K562 (cell line): Measurements from ENCODE around the gene CITED1. TPM values are rescaled to one million over a fixed set of nuclear protein-coding genes. Genes with fewer than 3 reads are reported as not detected.

Source experiments
- ATAC-seq: fragments of 200-7000 bp; cut with Tn5 transposase; 3 replicates; pipeline ENCODE4 v1.9.1; 2020; ENCODE audit warnings: moderate library complexity
- BruUV-seq: library from RNA; stranded (reverse); fragments of 400-500 nt; replicated peaks from 2 replicates; lab custom pipeline; 2021; lab: Mats Ljungman, UMichigan
- CTCF ChIA-PET: fragments of 300-600 bp; formaldehyde crosslinking; extraction: SDS; loops from one replicate; lab custom pipeline; 2021; ENCODE audit warnings: low intra/inter-chr PET ratio; lab: Yijun Ruan, JAX
- POLR2A ChIA-PET: fragments of 300-600, 350-650 bp; sonication (Branson Sonifier 250); formaldehyde crosslinking; extraction: SDS; loops from one replicate; lab custom pipeline; 2021; ENCODE audit warnings: antibody characterized with exemption, inconsistent platforms; lab: Yijun Ruan, JAX
- DNase-seq, 4 experiments: peaks; one replicate each; pipeline versions ENCODE4 v3.0.0 to v3.0.0-alpha.2; 2011 to 2018; ENCODE audit warnings: low spot score in 3 of 4, mixed read lengths in 3 of 4; ENCODE audit errors: extremely low read depth in 1 of 4
- FAIRE-seq: peaks from 2 replicates; lab custom pipeline; 2011; peaks lifted over from hg19 to GRCh38; lab: Jason Lieb, UNC
- H2AFZ ChIP-seq: 2 replicates; pipeline ENCODE4 v1.6.0; 2011; ENCODE audit warnings: low read depth, low read length, control low read depth, inconsistent platforms
- H3K27ac ChIP-seq: fragments of 200-600 bp; 3 replicates; pipeline ENCODE4 v1.8.0; 2011; ENCODE audit warnings: low read depth, mild to moderate bottlenecking, control low read depth, inconsistent platforms, low read length, moderate library complexity, mixed read lengths; ENCODE audit errors: extremely low read depth
- H3K27me3 ChIP-seq, 2 experiments: fragments of 300-600 bp in 1 of 2; 2 replicates in 1 of 2; 3 replicates in 1 of 2; pipeline versions ENCODE4 v1.6.0 to v1.8.0; 2011; ENCODE audit warnings: inconsistent platforms in 2 of 2, low read length in 2 of 2, mild to moderate bottlenecking in 1 of 2, mixed read lengths in 1 of 2, moderate library complexity in 1 of 2; ENCODE audit not compliant: control insufficient read depth in 2 of 2, insufficient read depth in 2 of 2
- H3K36me3 ChIP-seq: fragments of 300-600 bp; 3 replicates; pipeline ENCODE4 v1.8.0; 2011; ENCODE audit warnings: mild to moderate bottlenecking, low read length, inconsistent platforms; ENCODE audit not compliant: control insufficient read depth, insufficient read depth
- H3K4me1 ChIP-seq, 2 experiments: fragments of 200-600 bp in 1 of 2; replicated peaks in 1 of 2; 2 replicates in 1 of 2; 3 replicates in 1 of 2; pipeline versions ENCODE4 v1.5.1 to v1.8.0; 2011; ENCODE audit warnings: inconsistent platforms in 2 of 2, low read length in 2 of 2, mild to moderate bottlenecking in 1 of 2, mixed read lengths in 1 of 2, moderate library complexity in 1 of 2; ENCODE audit not compliant: control insufficient read depth in 2 of 2, insufficient read depth in 2 of 2
- H3K4me2 ChIP-seq: 2 replicates; pipeline ENCODE4 v1.6.1; 2011; ENCODE audit warnings: low read length, control low read depth, inconsistent platforms, mixed read lengths; ENCODE audit not compliant: insufficient read depth
- H3K4me3 ChIP-seq: fragments of 200-600 bp; sonication (generic), shearing (Covaris generic); 2 replicates; pipeline ENCODE4 v1.5.1; 2016; ENCODE audit warnings: control low read depth, inconsistent platforms
- H3K79me2 ChIP-seq: fragments of 200-600 bp; 3 replicates; pipeline ENCODE4 v1.8.0; 2011; ENCODE audit warnings: low read length, inconsistent platforms; ENCODE audit not compliant: control insufficient read depth, insufficient read depth
- H3K9ac ChIP-seq, 2 experiments: 2 replicates each; pipeline versions ENCODE4 v1.6.0 to v1.6.1; 2011; ENCODE audit warnings: low read depth in 2 of 2, low read length in 2 of 2, control low read depth in 1 of 2, inconsistent platforms in 1 of 2, mild to moderate bottlenecking in 1 of 2, mixed read lengths in 1 of 2; ENCODE audit not compliant: insufficient read depth in 1 of 2
- H3K9me1 ChIP-seq: one replicate; pipeline ENCODE4 v1.6.0; 2011; ENCODE audit warnings: inconsistent platforms, mild to moderate bottlenecking, low read length, moderate library complexity; ENCODE audit not compliant: control insufficient read depth, insufficient read depth
- H3K9me3 ChIP-seq: replicated peaks from 2 replicates; pipeline ENCODE4 v1.5.1; 2011; ENCODE audit warnings: low read depth, low read length, inconsistent platforms; ENCODE audit not compliant: control insufficient read depth, insufficient read depth
- H4K20me1 ChIP-seq: replicated peaks from 2 replicates; pipeline ENCODE4 v1.6.1; 2011; ENCODE audit warnings: low read length, inconsistent platforms, mixed read lengths; ENCODE audit not compliant: control insufficient read depth, insufficient read depth
- BCOR ChIP-seq: fragments of 450-650 bp; IDR thresholded peaks from 2 replicates; pipeline ENCODE4 v1.6.1; 2016
- RBFOX2 ChIP-seq: fragments of 200-400 bp; formaldehyde crosslinking; IDR thresholded peaks from 2 replicates; pipeline ENCODE4 v1.6.1; 2017; ENCODE audit warnings: low read depth, mild to moderate bottlenecking, low read length, moderate library complexity
- SAFB ChIP-seq: fragments of 200-400 bp; formaldehyde crosslinking; IDR thresholded peaks from 2 replicates; pipeline ENCODE4 v1.6.1; 2017; ENCODE audit warnings: low read depth, low read length, borderline replicate concordance
- SOX6 ChIP-seq: fragments of 450-650 bp; IDR thresholded peaks from 2 replicates; pipeline ENCODE4 v1.6.1; 2014; ENCODE audit warnings: mild to moderate bottlenecking
- WGBS: fragments of 100-300 bp; shearing (Covaris generic); methylation state at CpG from one replicate; pipeline ENCODE4 v1.1.6; 2016; ENCODE audit warnings: low coverage, mixed read lengths; ENCODE audit not compliant: insufficient coverage; ENCODE audit errors: missing lambda C conversion rate; 5-methylcytosine and 5-hydroxymethylcytosine counted together
- in situ Hi-C: fragments of 300-500 bp; cut with MboI; formaldehyde crosslinking; loops from 4 replicates; pipeline ENCODE4 v1.15.0; 2018; ENCODE audit warnings: inconsistent platforms, mixed read lengths
- intact Hi-C: fragments of 100-400 bp; cut with micrococcal nuclease; formaldehyde crosslinking; loops from 2 replicates; pipeline ENCODE4 v1.14.2; 2022
- polyA plus RNA-seq, 8 experiments: library from polyadenylated mRNA; depleted of rRNA in 4 of 8; stranded (reverse) in 5 of 8; unstranded in 3 of 8; fragments of >200 nt; fragmentation: Nextera tagmentation in 2 of 8; fragmentation: Illumina TruSeq in 1 of 8; extraction: Ambion mirVana in 2 of 8; extraction: Trizol in 1 of 8; gene quantifications; 2 replicates each; pipeline versions ENCODE4 v1.2.1 to v1.2.3, GENCODE V29; 2011 to 2014; ENCODE audit warnings: inconsistent platforms in 1 of 8, missing spikeins in 1 of 8
- total RNA-seq, 7 experiments: library from RNA; depleted of rRNA in 6 of 7; stranded (reverse); fragments of >200 nt in 6 of 7; fragmentation: Illumina TruSeq in 2 of 7; extraction: Trizol in 2 of 7; gene quantifications; 2 replicates each; pipeline versions ENCODE4 v1.2.1 to v1.2.3, GENCODE V29; 2011 to 2021; ENCODE audit warnings: low replicate concordance in 1 of 7
- TF ChIP-seq, protein P1 (sequence below): sonication (generic); formaldehyde crosslinking; IDR thresholded peaks from 2 replicates; pipeline ENCODE4 v1.8.0; 2022; ENCODE audit warnings: mild to moderate bottlenecking, missing genetic modification reagents
- TF ChIP-seq, protein P2 (sequence below), 2 experiments: fragments of 450-650 bp; conservative IDR thresholded peaks; 2 replicates each; pipeline ENCODE4 v1.6.1; 2017; ENCODE audit warnings: mild to moderate bottlenecking in 2 of 2, moderate library complexity in 2 of 2
- TF ChIP-seq, protein P3 (sequence below), 2 experiments: IDR thresholded peaks; 2 replicates each; pipeline ENCODE4 v1.6.1; 2011; ENCODE audit warnings: borderline replicate concordance in 1 of 2, control low read depth in 1 of 2, low read depth in 1 of 2, low read length in 1 of 2, mild to moderate bottlenecking in 1 of 2, mixed read lengths in 1 of 2, moderate library complexity in 1 of 2; ENCODE audit not compliant: insufficient read depth in 1 of 2, insufficient read length in 1 of 2, poor library complexity in 1 of 2, severe bottlenecking in 1 of 2; ENCODE audit errors: extremely low read depth in 1 of 2
- TF ChIP-seq, protein P4 (sequence below): fragments of 450-650 bp; IDR thresholded peaks from 2 replicates; pipeline ENCODE4 v1.6.1; 2018; ENCODE audit not compliant: partially characterized antibody

The CITED1 gene
- total and polyA plus RNA-seq, 9 of the 15 experiments (the other 6 are each of a cell fraction or from before 2014, with no cell fraction given): 0.56 to 5.8 (median 4.2) TPM

DNA sequence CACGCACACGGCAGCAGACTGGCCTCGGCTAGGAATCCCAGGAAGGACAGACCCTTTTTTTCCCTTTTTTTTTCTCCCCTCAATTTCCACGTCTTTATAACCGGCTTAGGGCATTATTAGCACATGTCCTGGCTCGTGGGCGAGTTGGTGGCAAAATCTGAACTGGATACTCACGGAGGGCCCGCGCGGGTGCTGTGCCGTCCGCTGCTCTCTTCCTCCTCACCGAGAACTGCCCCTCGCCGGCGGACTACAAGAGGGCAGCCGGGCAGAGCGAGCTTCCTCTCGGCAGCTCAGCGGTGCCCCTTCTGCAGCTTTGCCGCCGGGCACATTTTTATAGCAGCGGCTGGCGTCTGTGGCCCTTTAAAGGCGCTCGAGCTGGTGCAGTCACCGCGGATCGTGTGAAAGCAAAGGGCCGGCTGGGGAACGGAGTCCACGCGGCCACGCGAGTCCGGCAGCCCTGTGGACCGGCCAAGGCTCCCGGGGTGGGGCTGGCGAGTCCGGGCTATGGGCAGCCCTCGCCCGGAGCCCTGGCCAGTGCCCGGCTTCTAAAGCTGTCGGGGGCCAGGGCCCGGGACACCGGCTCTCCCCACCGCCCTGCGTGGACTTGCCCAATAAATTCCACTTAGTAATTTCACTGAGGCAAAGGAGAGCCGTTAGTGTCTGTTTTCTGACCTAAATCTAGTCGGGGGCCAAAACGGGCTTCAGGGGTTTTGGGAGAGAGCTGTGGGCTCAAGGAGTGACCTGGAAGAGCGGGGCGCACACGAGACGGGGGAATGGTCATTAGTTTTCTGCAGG is 1.3 kb upstream of the CITED1 start:
- Histone ChIP-seq H3K9ac (peak overlapping the region; percentile 49 to 88; a peak in 3 of 4 replicates), H3K4me2 (peak overlapping the region; percentile 52), H3K4me3 (peak overlapping the region; percentile 40), H2AFZ (peak overlapping the region; percentile 89), H3K36me3 (no peaks in the 10 kb centered on the region), H3K9me1 (no peaks in the 10 kb centered on the region), H3K79me2 (no peaks in the 10 kb centered on the region), H3K27ac (0 out of 3 replicates have a peak overlapping the region, but pooled peaks have one; percentile 30), H3K4me1 (peaks cover 2 to 34% of the 10 kb centered on the region in 2 experiments; a peak in 3 of 5 replicates), H3K9me3 (no peaks in the 10 kb centered on the region), H4K20me1 (no peaks in the 10 kb centered on the region; the same call in 1 of the 2 replicates), H3K27me3 (peaks cover 0 to 19% of the 10 kb centered on the region in 2 experiments; a peak in 1 of 5 replicates)
- no TSS peak for BruUV-seq
- ATAC-seq: peak; percentile 85
- peak; percentile 35 to 57 (median 47) for DNase-seq
- intact Hi-C loops: no loop called here
- ChIA-PET CTCF (interaction anchor here (0.9 kb wide), 1 partner anchor 234 kb away, joined by 3 read pairs; no protein-coding TSS in a partner anchor), POLR2A (interaction anchor here (0.7 to 1.7 kb wide), 2 partner anchors 30 to 133 kb away, joined by 3 to 6 read pairs; partner anchors contain the start of gene RPS4X)
- peak; percentile 56 for FAIRE-seq
- in situ Hi-C loops: loop anchor here (25.0 kb wide), 1 partner anchor 230 kb away; no protein-coding TSS in a partner anchor
- under 1% methylated on average over 28 of the region's 56 CpGs for WGBS
- TF ChIP-seq SAFB (peak; percentile 86), BCOR (0 out of 2 replicates have a peak, but pooled peaks have one; percentile 11), RBFOX2 (peak; percentile 55), SOX6 (no peak)
- TF ChIP-seq, protein P1, sequence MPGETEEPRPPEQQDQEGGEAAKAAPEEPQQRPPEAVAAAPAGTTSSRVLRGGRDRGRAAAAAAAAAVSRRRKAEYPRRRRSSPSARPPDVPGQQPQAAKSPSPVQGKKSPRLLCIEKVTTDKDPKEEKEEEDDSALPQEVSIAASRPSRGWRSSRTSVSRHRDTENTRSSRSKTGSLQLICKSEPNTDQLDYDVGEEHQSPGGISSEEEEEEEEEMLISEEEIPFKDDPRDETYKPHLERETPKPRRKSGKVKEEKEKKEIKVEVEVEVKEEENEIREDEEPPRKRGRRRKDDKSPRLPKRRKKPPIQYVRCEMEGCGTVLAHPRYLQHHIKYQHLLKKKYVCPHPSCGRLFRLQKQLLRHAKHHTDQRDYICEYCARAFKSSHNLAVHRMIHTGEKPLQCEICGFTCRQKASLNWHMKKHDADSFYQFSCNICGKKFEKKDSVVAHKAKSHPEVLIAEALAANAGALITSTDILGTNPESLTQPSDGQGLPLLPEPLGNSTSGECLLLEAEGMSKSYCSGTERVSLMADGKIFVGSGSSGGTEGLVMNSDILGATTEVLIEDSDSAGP: peak; percentile 88
- TF ChIP-seq, protein P2, sequence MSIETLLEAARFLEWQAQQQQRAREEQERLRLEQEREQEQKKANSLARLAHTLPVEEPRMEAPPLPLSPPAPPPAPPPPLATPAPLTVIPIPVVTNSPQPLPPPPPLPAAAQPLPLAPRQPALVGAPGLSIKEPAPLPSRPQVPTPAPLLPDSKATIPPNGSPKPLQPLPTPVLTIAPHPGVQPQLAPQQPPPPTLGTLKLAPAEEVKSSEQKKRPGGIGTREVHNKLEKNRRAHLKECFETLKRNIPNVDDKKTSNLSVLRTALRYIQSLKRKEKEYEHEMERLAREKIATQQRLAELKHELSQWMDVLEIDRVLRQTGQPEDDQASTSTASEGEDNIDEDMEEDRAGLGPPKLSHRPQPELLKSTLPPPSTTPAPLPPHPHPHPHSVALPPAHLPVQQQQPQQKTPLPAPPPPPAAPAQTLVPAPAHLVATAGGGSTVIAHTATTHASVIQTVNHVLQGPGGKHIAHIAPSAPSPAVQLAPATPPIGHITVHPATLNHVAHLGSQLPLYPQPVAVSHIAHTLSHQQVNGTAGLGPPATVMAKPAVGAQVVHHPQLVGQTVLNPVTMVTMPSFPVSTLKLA (conservative IDR thresholded peaks at IDR 0.05): 0 out of 4 replicates have a peak, but pooled peaks of 1 of the 2 experiments have one; percentile 35
- TF ChIP-seq, protein P3, sequence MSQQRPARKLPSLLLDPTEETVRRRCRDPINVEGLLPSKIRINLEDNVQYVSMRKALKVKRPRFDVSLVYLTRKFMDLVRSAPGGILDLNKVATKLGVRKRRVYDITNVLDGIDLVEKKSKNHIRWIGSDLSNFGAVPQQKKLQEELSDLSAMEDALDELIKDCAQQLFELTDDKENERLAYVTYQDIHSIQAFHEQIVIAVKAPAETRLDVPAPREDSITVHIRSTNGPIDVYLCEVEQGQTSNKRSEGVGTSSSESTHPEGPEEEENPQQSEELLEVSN (IDR thresholded peaks at IDR 0.05; ENCODE audit: borderline replicate concordance in 1 of 2, extremely low read depth in 1 of 2, insufficient read depth in 1 of 2, insufficient read length in 1 of 2, low read depth in 1 of 2, low read length in 1 of 2, poor library complexity in 1 of 2, severe bottlenecking in 1 of 2): peak in 1 of 2 experiments; percentile 31
- TF ChIP-seq, protein P4, sequence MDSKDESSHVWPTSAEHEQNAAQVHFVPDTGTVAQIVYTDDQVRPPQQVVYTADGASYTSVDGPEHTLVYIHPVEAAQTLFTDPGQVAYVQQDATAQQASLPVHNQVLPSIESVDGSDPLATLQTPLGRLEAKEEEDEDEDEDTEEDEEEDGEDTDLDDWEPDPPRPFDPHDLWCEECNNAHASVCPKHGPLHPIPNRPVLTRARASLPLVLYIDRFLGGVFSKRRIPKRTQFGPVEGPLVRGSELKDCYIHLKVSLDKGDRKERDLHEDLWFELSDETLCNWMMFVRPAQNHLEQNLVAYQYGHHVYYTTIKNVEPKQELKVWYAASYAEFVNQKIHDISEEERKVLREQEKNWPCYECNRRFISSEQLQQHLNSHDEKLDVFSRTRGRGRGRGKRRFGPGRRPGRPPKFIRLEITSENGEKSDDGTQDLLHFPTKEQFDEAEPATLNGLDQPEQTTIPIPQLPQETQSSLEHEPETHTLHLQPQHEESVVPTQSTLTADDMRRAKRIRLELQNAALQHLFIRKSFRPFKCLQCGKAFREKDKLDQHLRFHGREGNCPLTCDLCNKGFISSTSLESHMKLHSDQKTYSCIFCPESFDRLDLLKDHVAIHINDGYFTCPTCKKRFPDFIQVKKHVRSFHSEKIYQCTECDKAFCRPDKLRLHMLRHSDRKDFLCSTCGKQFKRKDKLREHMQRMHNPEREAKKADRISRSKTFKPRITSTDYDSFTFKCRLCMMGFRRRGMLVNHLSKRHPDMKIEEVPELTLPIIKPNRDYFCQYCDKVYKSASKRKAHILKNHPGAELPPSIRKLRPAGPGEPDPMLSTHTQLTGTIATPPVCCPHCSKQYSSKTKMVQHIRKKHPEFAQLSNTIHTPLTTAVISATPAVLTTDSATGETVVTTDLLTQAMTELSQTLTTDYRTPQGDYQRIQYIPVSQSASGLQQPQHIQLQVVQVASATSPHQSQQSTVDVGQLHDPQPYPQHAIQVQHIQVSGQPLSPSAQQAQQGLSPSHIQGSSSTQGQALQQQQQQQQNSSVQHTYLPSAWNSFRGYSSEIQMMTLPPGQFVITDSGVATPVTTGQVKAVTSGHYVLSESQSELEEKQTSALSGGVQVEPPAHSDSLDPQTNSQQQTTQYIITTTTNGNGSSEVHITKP: peak; percentile 94
